GM12891 (cell line): ENCODE measurements around the gene GAS2.

Source experiments
- POLR2A ChIP-seq: IDR thresholded peaks from 2 replicates; pipeline ENCODE4 v1.6.1; 2011; ENCODE audit warnings: low read depth, low read length, control low read depth
- POLR2AphosphoS5 ChIP-seq: IDR thresholded peaks from 2 replicates; pipeline ENCODE4 v1.6.1; 2011; ENCODE audit warnings: low read depth, low read length, control low read depth
- SPI1 ChIP-seq: IDR thresholded peaks from 2 replicates; pipeline ENCODE4 v1.6.1; 2011; ENCODE audit warnings: low read depth, low read length, control low read depth

DNA sequence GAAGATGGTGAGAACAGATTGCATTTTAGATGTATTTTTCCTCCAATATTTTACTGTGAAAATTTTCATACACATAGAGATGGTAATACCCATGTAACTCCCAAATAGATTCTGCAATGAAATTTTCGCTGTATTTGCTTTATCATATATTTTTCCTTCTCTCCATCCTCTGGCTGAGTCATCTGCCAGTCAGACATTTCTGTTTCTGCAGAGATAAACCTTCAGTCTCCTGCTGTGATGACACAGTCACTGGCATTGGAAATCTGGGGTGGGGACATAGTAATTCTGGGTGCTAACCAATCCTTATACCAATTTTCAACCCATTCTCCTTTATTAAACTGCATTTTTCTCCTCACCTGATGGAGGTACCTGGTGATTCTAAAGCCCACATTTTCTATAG, 129.5 kb downstream of the GAS2 start:
- TF ChIP-seq POLR2AphosphoS5, result no peak
- TF ChIP-seq SPI1, result no peak
- no peak for TF ChIP-seq POLR2A
